ENCODE data around the gene PON1.

DNA sequence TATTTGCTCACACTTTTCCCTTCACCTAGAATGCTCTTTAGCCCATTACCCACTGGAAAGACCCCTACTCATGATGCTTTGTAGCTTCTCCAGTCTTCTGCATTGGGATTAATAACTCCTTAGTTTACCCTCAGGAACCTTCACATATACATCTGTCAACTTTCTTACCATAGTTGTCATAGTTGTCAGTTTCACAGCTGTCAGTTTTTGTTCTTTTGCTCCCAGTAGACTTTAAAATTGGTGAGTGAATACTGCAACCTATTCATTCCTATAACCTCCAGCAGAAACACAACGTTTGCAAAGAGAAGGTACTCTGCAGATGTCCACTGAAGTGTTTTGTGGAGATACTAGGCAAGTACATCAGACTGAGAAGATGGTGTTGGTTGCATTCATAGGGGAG, 2.6 kb downstream of the PON1 start:
- TF ChIP-seq POLR2A (IDR thresholded peaks at IDR 0.05): no peak
- TF ChIP-seq, protein P1, sequence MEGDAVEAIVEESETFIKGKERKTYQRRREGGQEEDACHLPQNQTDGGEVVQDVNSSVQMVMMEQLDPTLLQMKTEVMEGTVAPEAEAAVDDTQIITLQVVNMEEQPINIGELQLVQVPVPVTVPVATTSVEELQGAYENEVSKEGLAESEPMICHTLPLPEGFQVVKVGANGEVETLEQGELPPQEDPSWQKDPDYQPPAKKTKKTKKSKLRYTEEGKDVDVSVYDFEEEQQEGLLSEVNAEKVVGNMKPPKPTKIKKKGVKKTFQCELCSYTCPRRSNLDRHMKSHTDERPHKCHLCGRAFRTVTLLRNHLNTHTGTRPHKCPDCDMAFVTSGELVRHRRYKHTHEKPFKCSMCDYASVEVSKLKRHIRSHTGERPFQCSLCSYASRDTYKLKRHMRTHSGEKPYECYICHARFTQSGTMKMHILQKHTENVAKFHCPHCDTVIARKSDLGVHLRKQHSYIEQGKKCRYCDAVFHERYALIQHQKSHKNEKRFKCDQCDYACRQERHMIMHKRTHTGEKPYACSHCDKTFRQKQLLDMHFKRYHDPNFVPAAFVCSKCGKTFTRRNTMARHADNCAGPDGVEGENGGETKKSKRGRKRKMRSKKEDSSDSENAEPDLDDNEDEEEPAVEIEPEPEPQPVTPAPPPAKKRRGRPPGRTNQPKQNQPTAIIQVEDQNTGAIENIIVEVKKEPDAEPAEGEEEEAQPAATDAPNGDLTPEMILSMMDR (IDR thresholded peaks at IDR 0.05): no peak

Measured in lower leg skin (tissue), 3 donors.